Stimulated activated CD4-positive, alpha-beta T cell treated with anti-CD3 and anti-CD28 coated beads, Interleukin-1b, Interleukin-23, amount 100 ng/mL, for 4 hours (primary cell): Measurements from ENCODE around the gene PLBD2.

Experiments
- DNase-seq, 2 donors: peaks; one replicate each; pipeline ENCODE4 v3.0.0-alpha.2; 2020; ENCODE audit warnings: low read depth in 2 of 2

PLBD2 gene

GRCh38 chr12:113418213-113418879, 60.0 kb downstream of the PLBD2 start:
- no peak for DNase-seq

GRCh38 chr12:113420996-113421595, 62.7 kb downstream of the PLBD2 start:
- no peak for DNase-seq

GRCh38 chr12:113422030-113422885, 63.9 kb downstream of the PLBD2 start, which contains the start of gene SDSL:
Gene SDSL, plus strand, starts transcription at chr12:113422380. Its CDS starts 5,603 bp downstream, at chr12:113427983.
- DNase-seq = no peak

GRCh38 chr12:113422886-113423669, 64.7 kb downstream of the PLBD2 start:
- no peak for DNase-seq

- DNase-seq = no peak
These were observed 66.1 kb downstream of the PLBD2 start for GRCh38 chr12:113424456-113424855.

GRCh38 chr12:113424915-113425823, 66.8 kb downstream of the PLBD2 start:
- peak; percentile 42 to 50 for DNase-seq

GRCh38 chr12:113425960-113426453, 67.6 kb downstream of the PLBD2 start:
- no peak for DNase-seq

GRCh38 chr12:113427882-113428281, 69.5 kb downstream of the PLBD2 start:
- DNase-seq = no peak

- no peak for DNase-seq
These were observed 70.1 kb downstream of the PLBD2 start for GRCh38 chr12:113428482-113428881.

GRCh38 chr12:113432986-113433385, 74.6 kb downstream of the PLBD2 start:
- DNase-seq = no peak

GRCh38 chr12:113435367-113435766, 77.0 kb downstream of the PLBD2 start:
- DNase-seq = no peak

GRCh38 chr12:113436586-113436985, 78.2 kb downstream of the PLBD2 start:
- no peak for DNase-seq

- DNase-seq = no peak
These were observed 78.8 kb downstream of the PLBD2 start for GRCh38 chr12:113436993-113437728.

- no peak for DNase-seq
These were observed 79.3 kb downstream of the PLBD2 start for GRCh38 chr12:113437729-113438100.

- DNase-seq = no peak
These were observed 80.3 kb downstream of the PLBD2 start for GRCh38 chr12:113438523-113439300.

- DNase-seq = no peak
These were observed 80.9 kb downstream of the PLBD2 start for GRCh38 chr12:113439301-113439597.

GRCh38 chr12:113439606-113440030, 81.2 kb downstream of the PLBD2 start:
- DNase-seq = no peak

GRCh38 chr12:113440336-113440735, 81.9 kb downstream of the PLBD2 start:
- no peak for DNase-seq
